DND-41 (cell line): Measurements from ENCODE around the gene MTPN.

Experiments used
- CTCF ChIP-seq: IDR thresholded peaks from 2 replicates; pipeline ENCODE4 v1.5.1; 2012; ENCODE audit warnings: borderline replicate concordance, low read length, moderate library complexity, mild to moderate bottlenecking; ENCODE audit not compliant: poor library complexity, severe bottlenecking; ENCODE audit errors: extremely low read depth
- EZH2 ChIP-seq: IDR thresholded peaks from 3 replicates; pipeline ENCODE4 v1.6.1; 2012; ENCODE audit warnings: borderline replicate concordance, low read depth, mild to moderate bottlenecking, moderate library complexity, low read length, inconsistent platforms; ENCODE audit not compliant: severe bottlenecking

- no peak for TF ChIP-seq CTCF
- TF ChIP-seq EZH2 = no peak
Measured at GRCh38 chr7:135977742-135978066, 545 bp upstream of the MTPN start.
